Transverse colon (tissue), 4 donors: ENCODE measurements around the gene DOLK. TPM values are rescaled to one million over a fixed set of nuclear protein-coding genes. Genes with fewer than 3 reads are reported as not detected.
A peak's percentile ranks its signal among the peaks of the same experiment; 100 is the strongest.

Experiments used
- DNase-seq: peaks from one replicate; pipeline ENCODE4 v3.0.0-alpha.2; 2019
- H3K27ac ChIP-seq, 4 donors: fragments of 200-600 bp; sonication (generic); 2 replicates each; pipeline ENCODE4 v1.5.1; 2016 to 2018; ENCODE audit warnings: inconsistent platforms in 4 of 4
- H3K27me3 ChIP-seq: fragments of 200-600 bp; sonication (generic); 2 replicates; pipeline ENCODE4 v1.5.1; 2017; ENCODE audit warnings: inconsistent platforms
- H3K36me3 ChIP-seq, 4 donors: fragments of 200-600 bp; sonication (generic); 2 replicates each; pipeline ENCODE4 v1.5.1; 2017 to 2019; ENCODE audit warnings: inconsistent platforms in 4 of 4
- H3K4me1 ChIP-seq, 4 donors: fragments of 200-600 bp; sonication (generic); 2 replicates each; pipeline ENCODE4 v1.5.1; 2017 to 2020; ENCODE audit warnings: inconsistent platforms in 4 of 4
- H3K4me3 ChIP-seq, 4 donors: fragments of 200-600 bp; sonication (generic); 1 replicate in 1 of 4; 2 replicates in 3 of 4; pipeline versions ENCODE4 v1.5.1 to v1.6.1; 2017 to 2019; ENCODE audit warnings: inconsistent platforms in 4 of 4
- H3K9me3 ChIP-seq, 2 donors: fragments of 200-600 bp; sonication (generic); 2 replicates each; pipeline ENCODE4 v1.5.1; 2017 to 2019; ENCODE audit warnings: inconsistent platforms in 2 of 2
- CTCF ChIP-seq, 5 experiments: fragments of 200-600 bp in 3 of 5; fragments of 450-650 bp in 2 of 5; sonication (generic) in 3 of 5; IDR thresholded peaks; 1 replicate in 2 of 5; 2 replicates in 3 of 5; pipeline ENCODE4 v1.5.1; 2016 to 2017; ENCODE audit warnings: antibody characterized with exemption in 5 of 5, inconsistent platforms in 3 of 5, mild to moderate bottlenecking in 2 of 5, moderate library complexity in 1 of 5
- EP300 ChIP-seq: sonication (generic); formaldehyde crosslinking; IDR thresholded peaks from one replicate; pipeline ENCODE4 v1.6.1; 2017; ENCODE audit warnings: antibody characterized with exemption, low read depth
- POLR2A ChIP-seq: fragments of 450-650 bp; IDR thresholded peaks from one replicate; pipeline ENCODE4 v1.6.1; 2016; ENCODE audit warnings: antibody characterized with exemption, mild to moderate bottlenecking, moderate library complexity
- POLR2AphosphoS5 ChIP-seq, 3 donors: sonication (generic); formaldehyde crosslinking; IDR thresholded peaks; one replicate each; pipeline ENCODE4 v1.6.1; 2016; ENCODE audit warnings: antibody characterized with exemption in 3 of 3
- WGBS, 2 donors: methylation state at CpG; one replicate each; pipeline ENCODE4 v1.1.5; 2018; ENCODE audit warnings: low coverage in 1 of 2; 5-methylcytosine and 5-hydroxymethylcytosine counted together
- in situ Hi-C, 4 donors: fragments of 200-750 bp; cut with MboI; loops; one replicate each; pipeline versions ENCODE4 v1.15.0 to v1.15.1; 2017; ENCODE audit warnings: low sequenced_read_pairs in 3 of 4, low pct_ligation_motif_present in 1 of 4, low pct_unique_long_range_greater_than_20kb in 1 of 4
- intact Hi-C: fragments of 100-400 bp; cut with DNase I; formaldehyde crosslinking; loops from one replicate; pipeline ENCODE4 v1.15.1; 2023; ENCODE audit warnings: low total_unique reads
- total RNA-seq, 4 donors: library from RNA; depleted of rRNA; stranded (reverse); fragments of >200 nt; gene quantifications; one replicate each; pipeline ENCODE4 v1.1.0, GENCODE V29; 2016

Gene DOLK
- total RNA-seq, 4 donors from 2014 or later, result 9.2 to 20.6 (median 11.7) TPM

GRCh38 chr9:128902351-128903078, 44.9 kb downstream of the DOLK start:
- in situ Hi-C loops, result no loop called here
- Histone ChIP-seq H3K36me3 (peaks cover 0 to 4% (median 0%) of the 10 kb centered on the region in 4 donors), H3K27me3 (no peaks in the 10 kb centered on the region), H3K4me3 (no peak overlapping the region), H3K4me1 (peaks cover 21 to 41% (median 22%) of the 10 kb centered on the region in 4 donors), H3K27ac (peak overlapping the region; percentile 65 to 83 (median 73)), H3K9me3 (no peaks in the 10 kb centered on the region)
- 43 to 47% methylated on average over 4 to 21 of the region's 23 CpGs for WGBS, 2 donors
- intact Hi-C loops, result no loop called here
- DNase-seq, result peak; percentile 86
- TF ChIP-seq POLR2A, result peak; percentile 78
- peak; percentile 42 to 80 (median 71) for TF ChIP-seq POLR2AphosphoS5 (IDR thresholded peaks at IDR 0.05)
- TF ChIP-seq EP300, result no peak

- no peak for TF ChIP-seq POLR2AphosphoS5 (IDR thresholded peaks at IDR 0.05)
- no peak for TF ChIP-seq CTCF (IDR thresholded peaks at IDR 0.05)
- no peak for TF ChIP-seq POLR2A
- TF ChIP-seq EP300, result no peak
- WGBS, 2 donors, result 76% methylated on average over 5 of the region's 5 CpGs; no CpG with 5 or more reads in 1 of the 2 donors
Measured at GRCh38 chr9:128901822-128902221, 45.6 kb downstream of the DOLK start.

GRCh38 chr9:128901379-128901778, 46.0 kb downstream of the DOLK start:
- WGBS, 2 donors, result 88% methylated on average over 7 of the region's 7 CpGs; no CpG with 5 or more reads in 1 of the 2 donors
- Histone ChIP-seq H3K27me3 (no peaks in the 10 kb centered on the region), H3K4me1 (peaks cover 21 to 41% (median 22%) of the 10 kb centered on the region in 4 donors), H3K36me3 (peaks cover 0 to 9% (median 4%) of the 10 kb centered on the region in 4 donors), H3K9me3 (no peaks in the 10 kb centered on the region), H3K27ac (peak overlapping the region; percentile 65 to 83 (median 73)), H3K4me3 (no peak overlapping the region)
- intact Hi-C loops, result no loop called here
- in situ Hi-C loops, result no loop called here
- TF ChIP-seq POLR2AphosphoS5 (IDR thresholded peaks at IDR 0.05), result no peak
- no peak for TF ChIP-seq CTCF (IDR thresholded peaks at IDR 0.05)
- no peak for TF ChIP-seq POLR2A
- no peak for TF ChIP-seq EP300
- DNase-seq, result no peak

More at GRCh38 chr9:128901822-128902221, 45.6 kb downstream of the DOLK start:
- peaks cover 21 to 41% (median 22%) of the 10 kb centered on the region in 4 donors for H3K4me1 ChIP-seq
- intact Hi-C loops, result no loop called here
- no peaks in the 10 kb centered on the region for H3K27me3 ChIP-seq
- no peak for DNase-seq
- H3K36me3 ChIP-seq, result peaks cover 0 to 6% (median 3%) of the 10 kb centered on the region in 4 donors
- no peaks in the 10 kb centered on the region for H3K9me3 ChIP-seq
- H3K4me3 ChIP-seq, result no peak overlapping the region
- peak overlapping the region; percentile 65 to 83 (median 73) for H3K27ac ChIP-seq
- in situ Hi-C loops, result no loop called here

GRCh38 chr9:128899566-128900322, 47.7 kb downstream of the DOLK start:
- in situ Hi-C loops (no loop called here), intact Hi-C loops (no loop called here)
- 43 to 53% methylated on average over 3 to 8 of the region's 8 CpGs for WGBS, 2 donors
- Histone ChIP-seq H3K27me3 (no peaks in the 10 kb centered on the region), H3K9me3 (no peaks in the 10 kb centered on the region), H3K27ac (peak overlapping the region; percentile 30 to 53 (median 46)), H3K36me3 (peaks cover 0 to 16% (median 4%) of the 10 kb centered on the region in 4 donors), H3K4me3 (no peak overlapping the region), H3K4me1 (peaks cover 21 to 41% (median 22%) of the 10 kb centered on the region in 4 donors)
- peak; percentile 47 for DNase-seq
- TF ChIP-seq CTCF (IDR thresholded peaks at IDR 0.05) (no peak), POLR2A (no peak), POLR2AphosphoS5 (IDR thresholded peaks at IDR 0.05) (peak in 1 of 3 donors; percentile 9), EP300 (no peak)
